ENCODE measurements around the gene TTF2.

Gene TTF2

GRCh38 chr1:117059678-117060440 lies at the start of gene TTF2:
Gene TTF2 (plus strand): TSS chr1:117060326. CDS start chr1:117060347, 21 bp downstream.
- peak; percentile 89 for DNase-seq (ENCODE audit: low read depth)

DNA sequence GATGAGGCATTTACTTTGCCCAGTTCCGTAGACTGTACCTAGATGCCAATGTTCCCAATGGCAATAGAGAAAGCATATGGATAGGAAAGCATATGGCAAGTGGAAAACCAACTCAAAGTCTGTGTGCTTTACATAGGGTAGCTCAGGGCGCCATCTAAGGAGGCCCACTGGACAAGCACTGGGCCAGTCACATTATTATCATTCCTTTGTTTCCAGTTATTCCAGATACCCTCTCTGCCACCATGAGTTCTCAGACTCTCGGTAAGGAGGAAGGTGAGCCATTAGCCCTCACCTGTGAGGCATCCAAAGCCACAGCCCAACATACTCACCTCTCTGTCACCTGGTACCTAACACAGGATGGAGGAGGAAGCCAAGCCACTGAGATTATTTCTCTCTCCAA lies 48.8 kb upstream of the TTF2 start:
- no peak for DNase-seq (ENCODE audit: low read depth)

- DNase-seq (ENCODE audit: low read depth), result no peak
These were observed 46.7 kb upstream of the TTF2 start for GRCh38 chr1:117013309-117013858.

DNA sequence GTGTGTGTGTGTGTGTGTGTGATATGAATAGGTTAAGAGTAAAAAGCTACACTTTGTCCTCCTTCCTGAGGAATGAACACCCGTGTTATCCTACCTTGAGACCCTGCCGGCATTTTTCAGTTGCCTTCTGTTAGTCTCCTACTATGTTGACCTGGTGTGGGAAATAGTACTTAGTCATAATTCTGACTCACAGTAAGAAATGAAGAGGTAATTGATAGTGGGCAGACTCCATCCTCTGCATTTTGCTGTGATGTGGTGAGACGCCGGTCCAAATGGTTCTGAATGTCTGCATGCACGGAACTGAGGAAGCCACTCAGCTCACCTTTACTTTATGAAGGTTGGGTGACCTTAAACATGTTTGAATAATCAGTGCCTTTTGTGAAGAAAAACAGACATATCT lies 45.9 kb upstream of the TTF2 start:
- DNase-seq (ENCODE audit: low read depth), result no peak

DNA sequence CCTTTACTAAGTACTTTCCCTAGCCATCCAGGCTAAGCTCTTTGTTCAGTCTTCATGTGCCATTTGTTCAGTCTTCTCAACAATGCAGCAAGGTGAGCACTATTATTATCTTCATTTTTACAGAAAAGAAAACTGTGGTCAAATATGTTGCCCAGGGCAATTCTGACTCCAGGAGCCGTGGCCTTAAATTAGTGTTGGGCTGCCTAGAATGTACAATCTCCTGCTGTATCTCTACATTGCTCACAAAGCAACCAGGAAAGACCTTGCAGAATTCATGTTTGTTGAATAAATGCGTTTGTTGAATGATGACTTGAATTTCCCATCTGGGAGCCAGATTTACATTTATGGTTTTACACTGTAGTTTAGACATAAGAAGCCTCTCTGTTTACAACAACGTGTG lies 44.4 kb upstream of the TTF2 start:
- DNase-seq (ENCODE audit: low read depth), result no peak

DNA sequence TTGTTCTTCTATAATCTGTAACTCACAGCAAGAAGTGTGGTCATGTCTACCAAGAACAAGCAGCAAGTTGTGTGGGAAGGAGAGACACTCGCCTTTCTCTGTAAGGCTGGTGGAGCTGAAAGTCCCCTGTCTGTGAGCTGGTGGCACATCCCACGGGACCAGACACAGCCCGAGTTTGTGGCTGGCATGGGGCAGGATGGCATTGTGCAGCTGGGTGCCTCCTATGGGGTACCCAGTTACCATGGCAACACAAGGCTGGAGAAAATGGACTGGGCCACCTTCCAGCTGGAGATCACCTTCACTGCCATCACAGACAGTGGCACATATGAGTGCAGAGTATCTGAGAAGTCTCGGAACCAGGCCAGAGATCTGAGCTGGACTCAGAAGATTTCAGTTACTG lies 43.1 kb upstream of the TTF2 start:
- DNase-seq (ENCODE audit: low read depth), result no peak

- DNase-seq (ENCODE audit: low read depth), result no peak
These were observed 42.5 kb upstream of the TTF2 start for GRCh38 chr1:117017648-117018047.

DNA sequence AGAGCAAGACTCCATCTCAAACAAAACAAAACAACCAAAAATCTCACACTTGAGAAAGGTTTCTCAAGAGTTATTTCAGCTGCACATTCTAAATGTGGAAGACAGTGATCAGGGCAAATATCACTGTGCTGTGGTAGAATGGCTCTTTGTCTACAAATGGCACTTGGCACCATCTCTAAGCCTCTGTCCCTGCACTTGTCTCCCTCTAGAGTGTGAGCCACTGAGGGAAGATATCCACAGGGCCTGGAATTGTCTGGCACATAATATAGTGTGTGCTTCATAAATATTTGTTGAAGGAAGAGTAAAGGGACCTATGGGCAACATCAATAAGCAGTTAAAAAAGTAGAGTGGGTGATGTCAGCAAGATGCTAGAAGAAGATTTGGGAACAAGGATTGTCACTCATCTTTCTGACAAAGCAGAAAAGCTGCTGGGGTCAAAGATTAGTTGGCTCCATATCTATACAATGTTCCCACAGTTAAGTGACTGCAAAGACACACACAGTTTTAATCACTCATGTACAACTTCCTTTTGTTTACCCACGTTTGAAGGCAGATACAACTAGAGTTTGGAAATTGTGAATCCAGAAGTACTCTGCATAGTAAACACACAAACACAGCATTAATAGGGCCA lies 39.5 kb upstream of the TTF2 start:
- no peak for DNase-seq (ENCODE audit: low read depth)

GRCh38 chr1:117022114-117022513 lies 38.0 kb upstream of the TTF2 start:
- DNase-seq (ENCODE audit: low read depth), result no peak

DNA sequence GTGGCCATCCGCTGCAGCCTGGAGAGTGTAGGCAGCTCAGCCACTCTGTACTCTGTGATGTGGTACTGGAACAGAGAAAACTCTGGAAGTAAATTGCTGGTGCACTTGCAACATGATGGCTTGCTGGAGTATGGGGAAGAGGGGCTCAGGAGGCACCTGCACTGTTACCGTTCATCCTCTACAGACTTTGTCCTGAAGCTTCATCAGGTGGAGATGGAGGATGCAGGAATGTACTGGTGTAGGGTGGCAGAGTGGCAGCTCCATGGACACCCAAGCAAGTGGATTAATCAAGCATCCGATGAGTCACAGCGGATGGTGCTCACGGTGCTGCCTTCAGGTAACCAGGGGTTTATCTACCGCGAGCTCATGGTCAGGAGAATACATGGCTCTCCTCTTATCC lies 34.6 kb upstream of the TTF2 start:
- DNase-seq (ENCODE audit: low read depth), result no peak

DNA sequence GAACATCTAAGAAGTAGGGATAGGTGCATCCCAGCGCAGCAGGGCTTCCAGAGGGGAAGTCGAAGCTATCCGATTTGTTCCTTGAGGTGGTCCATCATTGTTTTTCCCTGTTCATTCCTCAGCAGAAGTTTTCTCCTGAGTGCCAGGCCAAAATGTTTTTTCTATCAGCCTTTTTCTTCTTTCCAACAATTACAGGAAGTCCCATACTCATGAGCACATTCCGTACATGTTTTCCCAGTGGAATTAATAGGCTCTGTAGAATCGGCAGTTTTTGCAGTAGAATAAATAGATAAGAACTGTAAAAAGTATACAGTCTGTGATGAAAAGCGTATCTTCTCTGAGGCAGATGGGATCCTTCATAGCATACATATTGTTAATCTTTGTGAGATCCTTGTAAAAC lies 33.8 kb upstream of the TTF2 start:
- no peak for DNase-seq (ENCODE audit: low read depth)

DNA sequence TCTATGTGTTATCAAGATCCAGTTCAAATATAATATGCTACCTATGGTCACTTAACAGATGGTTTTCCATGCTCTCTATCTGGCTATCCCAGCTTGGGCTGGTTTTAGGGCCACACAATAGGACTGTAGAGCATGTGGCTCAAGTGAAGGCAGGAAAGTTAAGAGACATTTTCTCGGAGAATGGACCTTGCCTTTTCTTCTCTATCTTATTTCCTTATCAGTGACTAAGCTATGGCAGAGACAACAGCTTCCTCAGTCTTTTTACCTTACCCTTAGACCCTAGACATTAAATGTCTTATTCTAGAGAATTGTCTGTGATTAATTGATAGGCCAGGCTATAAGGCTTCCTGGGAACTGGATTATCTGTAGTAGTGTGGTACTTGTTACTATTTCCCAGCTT lies 30.4 kb upstream of the TTF2 start:
- no peak for DNase-seq (ENCODE audit: low read depth)

GRCh38 chr1:117030271-117030877 lies 29.8 kb upstream of the TTF2 start:
- DNase-seq (ENCODE audit: low read depth), result no peak

DNA sequence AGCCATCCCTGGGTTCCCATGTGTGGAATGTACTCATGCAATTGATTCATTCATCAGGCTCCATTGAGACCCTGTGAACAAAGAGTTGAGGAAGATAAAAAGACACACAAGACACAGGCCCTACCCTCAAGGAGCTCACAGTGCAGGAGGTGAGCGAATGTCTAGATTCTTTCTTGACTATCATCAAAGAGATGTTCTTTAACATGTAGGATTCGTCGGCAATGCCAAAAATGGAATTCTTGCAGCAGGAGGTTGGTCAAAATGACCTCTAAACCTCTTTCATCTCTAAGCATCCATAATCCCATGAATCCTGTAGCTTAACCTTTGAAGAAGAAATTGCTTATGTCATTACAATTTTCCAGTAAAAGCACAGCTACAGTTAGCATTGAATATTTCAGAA lies 27.9 kb upstream of the TTF2 start:
- DNase-seq (ENCODE audit: low read depth), result no peak

GRCh38 chr1:117032681-117033539 lies 27.2 kb upstream of the TTF2 start:
- no peak for DNase-seq (ENCODE audit: low read depth)

DNA sequence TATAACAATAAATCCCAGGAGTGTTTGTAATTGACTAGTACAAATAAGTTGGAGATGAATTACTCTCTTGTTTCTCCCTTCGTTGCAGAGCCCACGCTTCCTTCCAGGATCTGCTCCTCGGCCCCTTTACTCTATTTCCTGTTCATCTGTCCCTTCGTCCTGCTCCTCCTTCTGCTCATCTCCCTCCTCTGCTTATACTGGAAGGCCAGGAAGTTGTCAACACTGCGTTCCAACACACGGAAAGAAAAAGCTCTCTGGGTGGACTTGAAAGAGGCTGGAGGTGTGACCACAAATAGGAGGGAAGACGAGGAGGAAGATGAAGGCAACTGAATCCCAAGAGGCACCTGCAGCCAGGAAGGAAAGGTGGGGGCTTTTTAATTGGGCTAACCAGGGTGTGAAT lies 26.4 kb upstream of the TTF2 start:
- no peak for DNase-seq (ENCODE audit: low read depth)

DNA sequence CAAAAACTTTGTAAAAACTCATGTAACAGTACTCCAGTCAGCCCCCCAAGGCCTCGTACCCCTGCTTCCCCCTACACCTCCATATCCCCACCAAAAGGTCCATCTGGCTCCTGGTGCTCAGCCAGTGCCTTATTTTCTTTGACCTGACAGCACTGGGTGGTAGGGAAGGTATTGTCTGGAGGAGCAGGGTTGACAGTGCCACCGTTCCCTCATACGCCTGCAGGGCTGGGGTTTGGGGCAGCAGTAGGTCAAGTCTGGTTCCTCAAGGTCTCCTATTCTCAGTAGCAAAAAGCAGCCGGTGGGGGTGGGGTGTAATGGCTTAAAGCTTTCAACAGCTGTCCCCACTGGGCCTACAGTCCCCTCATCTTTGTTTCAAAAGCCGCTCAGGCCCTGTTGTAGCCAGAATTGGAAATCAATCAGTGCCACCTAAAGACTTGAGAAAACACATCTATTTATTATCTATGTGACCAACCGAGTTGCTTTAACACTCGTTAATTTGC lies 25.3 kb upstream of the TTF2 start:
- DNase-seq (ENCODE audit: low read depth), result no peak

DNA sequence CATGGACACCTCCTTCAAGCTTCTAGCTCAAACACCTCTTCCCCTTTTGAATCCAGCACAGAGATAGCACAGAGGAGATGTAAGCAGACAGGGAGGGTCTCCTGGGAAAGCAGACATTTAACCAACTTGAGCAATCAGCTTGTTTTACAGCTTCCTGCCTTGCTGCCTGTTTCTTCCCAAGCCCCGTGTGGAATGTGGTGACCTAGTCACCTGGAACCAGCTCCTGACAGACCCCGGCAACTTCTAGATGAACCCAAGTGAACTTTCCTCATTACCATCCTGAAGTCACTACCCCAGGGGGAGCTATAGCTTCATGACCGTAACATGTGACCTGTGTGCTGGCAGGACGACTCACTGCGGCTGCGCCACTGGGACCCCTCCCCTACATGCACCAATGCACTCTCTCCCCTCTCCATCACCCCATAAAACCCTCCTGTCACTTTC lies 24.1 kb upstream of the TTF2 start:
- no peak for DNase-seq (ENCODE audit: low read depth)

GRCh38 chr1:117037802-117038201 lies 22.3 kb upstream of the TTF2 start:
- DNase-seq (ENCODE audit: low read depth), result no peak

GRCh38 chr1:117038236-117038635 lies 21.9 kb upstream of the TTF2 start:
- no peak for DNase-seq (ENCODE audit: low read depth)

DNA sequence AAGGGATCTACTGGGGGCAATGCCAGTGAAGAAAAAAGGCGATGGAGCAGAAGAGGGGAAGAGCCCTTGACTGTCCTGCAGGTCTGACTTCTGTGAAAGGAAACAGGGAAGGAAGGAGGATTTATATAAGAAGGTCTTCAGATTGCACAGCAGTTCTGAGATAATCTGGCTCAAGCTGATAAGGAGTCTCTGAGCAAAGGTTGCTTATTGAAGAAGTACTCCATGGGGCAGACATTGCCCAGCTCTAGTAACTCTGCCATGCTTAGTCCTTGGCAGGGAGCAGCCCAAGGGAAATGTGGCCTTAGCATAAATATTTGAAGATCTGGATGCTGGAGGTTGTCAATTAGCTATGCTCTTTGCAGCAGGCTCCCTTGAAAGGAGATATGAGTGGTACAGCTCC lies 15.9 kb upstream of the TTF2 start:
- DNase-seq (ENCODE audit: low read depth), result no peak

DNA sequence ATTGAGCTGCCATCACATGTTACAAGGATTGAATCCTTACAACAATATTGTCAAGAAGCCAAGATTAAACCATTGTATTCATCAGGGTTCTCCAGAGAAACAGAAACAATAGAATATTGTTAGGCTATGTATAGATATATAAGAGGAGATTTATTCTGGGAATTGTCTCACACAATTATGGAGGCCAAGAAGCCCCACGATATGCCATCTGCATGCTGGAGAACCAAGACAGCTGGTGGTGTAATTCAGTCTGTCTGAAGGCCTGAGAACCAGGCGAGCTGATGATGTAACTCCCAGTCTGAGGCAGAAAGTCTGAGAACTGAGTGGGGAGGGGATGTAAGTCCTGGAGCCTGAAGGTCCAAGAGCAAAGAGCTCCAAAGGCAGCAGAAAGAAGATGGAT lies 14.5 kb upstream of the TTF2 start:
- DNase-seq (ENCODE audit: low read depth), result no peak

All from activated gamma-delta T cell treated with anti-CD3 and anti-CD28 coated beads, Interleukin-2, amount 50 U/mL, for 16 hours (primary cell).